Osteocyte (in vitro differentiated cells): ENCODE data around the gene RND2. TPM values are rescaled to one million over a fixed set of nuclear protein-coding genes. Genes with fewer than 3 reads are reported as not detected.
"Not testable (repeated sequence)": the region's sequence is repeated elsewhere in the genome, so short reads cannot be mapped to it uniquely, and the experiment has no call there.

ENCODE experiments used
- DNase-seq: peaks from one replicate; pipeline ENCODE4 v3.0.0; 2021; ENCODE audit warnings: mixed read lengths; ENCODE audit not compliant: unreplicated experiment; ENCODE audit errors: extremely low spot score
- H3K27ac Mint-ChIP-seq: one replicate; pipeline ENCODE4 v1.8.0; 2021; ENCODE audit warnings: mild to moderate bottlenecking, mixed read lengths; ENCODE audit not compliant: unreplicated experiment
- H3K27me3 Mint-ChIP-seq: one replicate; pipeline ENCODE4 v1.8.0; 2021; ENCODE audit warnings: mixed read lengths; ENCODE audit not compliant: unreplicated experiment
- H3K36me3 Mint-ChIP-seq: one replicate; pipeline ENCODE4 v1.8.0; 2021; ENCODE audit warnings: mixed read lengths; ENCODE audit not compliant: unreplicated experiment
- H3K4me1 Mint-ChIP-seq: one replicate; pipeline ENCODE4 v1.8.0; 2021; ENCODE audit warnings: mixed read lengths; ENCODE audit not compliant: unreplicated experiment
- H3K4me3 Mint-ChIP-seq: one replicate; pipeline ENCODE4 v1.8.0; 2021; ENCODE audit warnings: mild to moderate bottlenecking, moderate library complexity, mixed read lengths; ENCODE audit not compliant: unreplicated experiment
- H3K9me3 Mint-ChIP-seq: one replicate; pipeline ENCODE4 v1.8.0; 2021; ENCODE audit warnings: mixed read lengths; ENCODE audit not compliant: unreplicated experiment
- CTCF ChIP-seq: fragments of 200-600 bp; sonication (generic); IDR thresholded peaks from 2 replicates; pipeline ENCODE4 v1.5.0; 2021; ENCODE audit warnings: antibody characterized with exemption, mild to moderate bottlenecking, moderate library complexity
- total RNA-seq: library from RNA; stranded (reverse); gene quantifications from 2 replicates; pipeline ENCODE4 v1.2.1, GENCODE V29; 2021

Gene RND2
- total RNA-seq, 1 donor from 2014 or later, result 1.5 TPM

DNA sequence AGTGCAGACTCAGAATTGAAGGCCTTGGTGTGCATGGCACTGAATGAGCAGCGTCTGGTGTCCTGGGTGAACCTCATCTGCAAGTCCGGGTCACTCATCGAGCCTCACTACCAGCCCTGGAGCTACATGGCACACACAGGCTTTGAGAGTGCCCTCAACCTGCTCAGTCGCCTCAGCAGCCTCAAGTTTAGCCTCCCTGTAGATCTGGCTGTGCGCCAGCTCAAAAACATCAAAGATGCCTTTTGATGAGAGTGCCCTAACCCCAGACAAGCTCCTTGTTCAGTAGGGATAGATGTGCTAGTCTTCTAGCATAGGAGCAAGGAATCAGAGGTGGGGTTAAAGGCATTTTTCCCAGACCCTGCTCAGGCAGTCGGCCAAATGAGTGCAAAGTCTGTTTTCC is 33.6 kb upstream of the RND2 start:
- H3K4me3 Mint-ChIP-seq, result no peak overlapping the region
- no peaks in the 10 kb centered on the region for H3K9me3 Mint-ChIP-seq
- DNase-seq, result no peak
- H3K27ac Mint-ChIP-seq, result no peak overlapping the region
- H3K36me3 Mint-ChIP-seq, result peaks cover 41% of the 10 kb centered on the region
- peaks cover 18% of the 10 kb centered on the region for H3K4me1 Mint-ChIP-seq
- H3K27me3 Mint-ChIP-seq, result no peaks in the 10 kb centered on the region
- no peak for TF ChIP-seq CTCF

DNA sequence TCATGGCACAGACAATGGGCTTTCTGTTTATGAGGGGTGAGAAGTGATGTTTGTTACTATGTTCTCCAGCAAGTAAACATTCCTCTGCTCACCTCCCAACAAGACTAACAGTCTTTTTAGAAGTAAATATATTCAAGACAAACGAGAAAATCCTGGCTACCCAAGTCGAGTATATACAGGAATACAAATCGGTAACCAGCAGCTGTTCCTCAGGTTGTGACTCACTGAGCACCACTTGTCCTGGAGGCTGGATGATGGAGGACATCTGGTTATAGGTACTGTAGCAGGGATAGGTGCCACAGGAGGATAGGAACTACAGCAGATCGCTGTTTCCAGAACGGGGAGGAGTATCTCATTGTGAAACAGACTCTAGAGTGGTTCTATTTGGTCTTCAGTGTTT is 32.2 kb upstream of the RND2 start:
- no peaks in the 10 kb centered on the region for H3K27me3 Mint-ChIP-seq
- peaks cover 37% of the 10 kb centered on the region for H3K36me3 Mint-ChIP-seq
- no peaks in the 10 kb centered on the region for H3K9me3 Mint-ChIP-seq
- no peak overlapping the region for H3K4me3 Mint-ChIP-seq
- H3K4me1 Mint-ChIP-seq, result peaks cover 28% of the 10 kb centered on the region
- TF ChIP-seq CTCF, result no peak
- no peak overlapping the region for H3K27ac Mint-ChIP-seq
- DNase-seq, result no peak

- not testable (repeated sequence) for DNase-seq, H3K4me3 Mint-ChIP-seq, H3K27me3 Mint-ChIP-seq, H3K9me3 Mint-ChIP-seq, H3K27ac Mint-ChIP-seq
- Mint-ChIP-seq H3K4me1 (peaks cover 30% of the 10 kb centered on the region), H3K36me3 (peaks cover 29% of the 10 kb centered on the region)
These were observed 31.1 kb upstream of the RND2 start for GRCh38 chr17:42993913-42994312.

GRCh38 chr17:42997390-42997983 is 27.5 kb upstream of the RND2 start:
- H3K27ac Mint-ChIP-seq, result peak overlapping the region; percentile 96
- peaks cover 32% of the 10 kb centered on the region for H3K4me1 Mint-ChIP-seq
- TF ChIP-seq CTCF, result no peak
- H3K4me3 Mint-ChIP-seq, result peak overlapping the region; percentile 98
- H3K27me3 Mint-ChIP-seq, result no peaks in the 10 kb centered on the region
- DNase-seq, result no peak
- H3K36me3 Mint-ChIP-seq, result peaks cover 27% of the 10 kb centered on the region
- no peaks in the 10 kb centered on the region for H3K9me3 Mint-ChIP-seq

GRCh38 chr17:42997984-42998938 is 26.8 kb upstream of the RND2 start, which contains the start of gene RPL27:
Gene RPL27 (plus strand): TSS chr17:42998419. CDS start chr17:42998751, 332 bp downstream.
- H3K27ac Mint-ChIP-seq, result peak within 1 kb of the TSS; percentile 96

More at GRCh38 chr17:42997984-42998938, 26.8 kb upstream of the RND2 start, which contains the start of gene RPL27:
- peaks cover 32% of the 10 kb centered on the region for H3K4me1 Mint-ChIP-seq
- peak; percentile 98 for DNase-seq
- H3K4me3 Mint-ChIP-seq, result peak within 1 kb of the TSS; percentile 98
- peak; percentile 78 for TF ChIP-seq CTCF
- H3K36me3 Mint-ChIP-seq, result peaks cover 31% of the 10 kb centered on the region
- H3K27me3 Mint-ChIP-seq, result no peaks in the 10 kb centered on the region
- H3K9me3 Mint-ChIP-seq, result no peaks in the 10 kb centered on the region
